ENCODE measurements around the gene EHMT1. TPM values are rescaled to one million over a fixed set of nuclear protein-coding genes. Genes with fewer than 3 reads are reported as not detected.

EHMT1 gene
- total RNA-seq, 4 donors from 2014 or later: 71.6 to 78.2 (median 74.2) TPM

DNA sequence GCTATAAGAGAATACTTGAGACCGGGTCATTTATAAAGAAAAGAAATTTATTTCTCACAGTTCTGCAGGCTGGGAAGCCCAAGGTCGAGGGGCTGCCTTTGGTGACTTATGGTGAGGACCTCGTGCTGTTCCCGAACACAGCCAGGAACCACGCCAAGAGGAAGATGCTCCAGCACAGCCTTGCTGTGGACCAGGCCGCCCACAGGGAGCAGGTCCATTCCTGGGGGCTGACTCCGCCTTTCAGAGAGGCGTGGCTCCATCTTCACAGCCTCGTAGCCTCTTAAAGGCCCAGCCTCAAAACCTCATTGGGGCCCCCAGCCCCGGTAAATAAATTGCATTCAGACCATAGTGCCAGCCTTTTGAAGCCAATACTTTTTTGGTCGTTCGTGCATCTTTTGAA is 165.2 kb downstream of the EHMT1 start:
- WGBS: 83% methylated on average over 12 of the region's 12 CpGs
- no peak for DNase-seq (ENCODE audit: extremely low spot score)
- no peak overlapping the region for H3K4me3 ChIP-seq
- no peak for TF ChIP-seq CTCF (IDR thresholded peaks at IDR 0.05)
- TF ChIP-seq POLR2AphosphoS5 (IDR thresholded peaks at IDR 0.05): no peak
- TF ChIP-seq POLR2A (IDR thresholded peaks at IDR 0.05; ENCODE audit: low read depth): no peak
- no peak for TF ChIP-seq EP300 (IDR thresholded peaks at IDR 0.05)
- H3K36me3 ChIP-seq: peaks cover 33 to 89% (median 83%) of the 10 kb centered on the region in 4 donors
- no peaks in the 10 kb centered on the region for H3K9me3 ChIP-seq
- no peaks in the 10 kb centered on the region for H3K27me3 ChIP-seq
- no peak overlapping the region for H3K27ac ChIP-seq (replicated peaks in 1 of 4)
- intact Hi-C loops (cut with DNase I): no loop called here
- H3K4me1 ChIP-seq: no peaks in the 10 kb centered on the region

DNA sequence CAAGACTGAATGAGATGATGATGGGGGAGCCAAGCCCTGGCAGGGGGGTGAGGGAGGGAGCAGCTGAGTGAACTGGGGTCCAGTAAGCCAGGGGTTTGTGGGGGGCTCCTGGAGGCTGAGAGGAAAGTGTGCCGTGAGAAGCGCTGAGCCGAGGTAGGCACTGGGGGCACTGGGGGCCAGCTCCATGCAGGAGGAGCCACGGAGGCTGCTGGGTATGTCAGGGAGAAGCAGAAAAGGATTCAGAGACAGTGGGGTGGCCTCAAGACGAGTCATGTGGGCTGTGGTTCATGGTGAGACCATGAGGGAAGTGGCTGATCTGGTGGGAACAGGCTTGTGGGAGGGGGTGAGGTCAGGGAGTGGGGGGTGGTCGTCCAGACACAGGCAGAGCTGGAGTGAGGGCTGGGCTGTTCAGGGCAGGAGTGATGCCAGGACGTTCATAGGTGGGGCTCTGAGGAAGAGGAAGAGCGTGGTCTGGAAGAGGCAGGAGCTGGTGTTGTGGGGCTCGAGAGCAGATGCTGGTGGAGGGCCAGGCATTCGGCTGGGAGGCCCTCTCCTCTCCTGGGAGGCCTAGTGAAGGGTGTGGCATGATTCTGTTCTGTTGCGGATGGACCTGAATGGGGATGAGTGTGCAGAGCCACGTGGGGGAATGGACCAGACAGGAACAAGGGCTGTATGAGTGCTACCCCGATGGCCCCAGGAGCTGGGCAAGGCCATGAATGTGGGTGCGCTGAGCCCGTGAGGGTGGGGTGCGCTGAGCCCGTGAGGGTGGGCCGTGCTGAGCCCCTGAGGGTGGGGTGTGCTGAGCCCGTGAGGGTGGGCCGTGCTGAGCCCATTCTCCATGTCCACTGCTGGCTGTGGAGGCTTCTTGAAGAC is 166.1 kb downstream of the EHMT1 start:
- no peak for DNase-seq (ENCODE audit: extremely low spot score)
- intact Hi-C loops (cut with DNase I): no loop called here

DNA sequence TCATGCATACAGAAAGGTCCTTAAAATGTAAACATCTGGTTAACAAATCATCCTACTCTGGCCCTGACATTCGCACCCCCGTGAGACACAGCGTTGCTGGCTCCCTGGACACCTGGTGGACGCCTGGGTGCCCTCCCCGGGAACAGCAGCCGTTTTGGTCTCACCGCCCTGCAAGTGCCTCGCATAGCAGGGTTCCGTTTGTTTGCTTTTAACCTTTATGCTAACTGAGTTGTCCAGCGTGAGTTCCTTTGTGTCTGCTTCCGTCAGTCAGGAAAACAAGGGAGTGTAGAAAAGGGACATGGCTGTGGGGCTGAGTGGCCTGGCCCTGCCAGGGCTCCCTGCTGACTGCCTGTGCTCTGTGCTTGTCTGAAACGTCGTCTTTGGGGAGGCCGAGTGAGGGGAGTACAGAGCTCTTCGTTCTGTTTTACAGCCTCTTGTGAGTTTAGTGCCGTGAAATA is 166.9 kb downstream of the EHMT1 start:
- H3K27ac ChIP-seq (replicated peaks in 1 of 4): no peak overlapping the region
- no peaks in the 10 kb centered on the region for H3K4me1 ChIP-seq
- peaks cover 36 to 95% (median 81%) of the 10 kb centered on the region in 4 donors for H3K36me3 ChIP-seq
- DNase-seq (ENCODE audit: extremely low spot score): no peak
- no peaks in the 10 kb centered on the region for H3K27me3 ChIP-seq
- no peaks in the 10 kb centered on the region for H3K9me3 ChIP-seq
- intact Hi-C loops (cut with DNase I): no loop called here
- no peak for TF ChIP-seq POLR2AphosphoS5 (IDR thresholded peaks at IDR 0.05)
- no peak for TF ChIP-seq CTCF (IDR thresholded peaks at IDR 0.05)
- TF ChIP-seq POLR2A (IDR thresholded peaks at IDR 0.05; ENCODE audit: low read depth): no peak
- TF ChIP-seq EP300 (IDR thresholded peaks at IDR 0.05): no peak
- no peak overlapping the region for H3K4me3 ChIP-seq
- 74% methylated on average over 16 of the region's 16 CpGs for WGBS

More for the DNA sequence above, 166.1 kb downstream of the EHMT1 start:
- no peaks in the 10 kb centered on the region for H3K9me3 ChIP-seq
- WGBS: 83% methylated on average over 18 of the region's 20 CpGs
- no peak overlapping the region for H3K4me3 ChIP-seq
- H3K27ac ChIP-seq (replicated peaks in 1 of 4): no peak overlapping the region
- TF ChIP-seq POLR2A (IDR thresholded peaks at IDR 0.05; ENCODE audit: low read depth) (no peak), POLR2AphosphoS5 (IDR thresholded peaks at IDR 0.05) (no peak), CTCF (IDR thresholded peaks at IDR 0.05) (no peak), EP300 (IDR thresholded peaks at IDR 0.05) (no peak)
- no peaks in the 10 kb centered on the region for H3K27me3 ChIP-seq
- H3K36me3 ChIP-seq: peaks cover 33 to 89% (median 79%) of the 10 kb centered on the region in 4 donors
- no peaks in the 10 kb centered on the region for H3K4me1 ChIP-seq

DNA sequence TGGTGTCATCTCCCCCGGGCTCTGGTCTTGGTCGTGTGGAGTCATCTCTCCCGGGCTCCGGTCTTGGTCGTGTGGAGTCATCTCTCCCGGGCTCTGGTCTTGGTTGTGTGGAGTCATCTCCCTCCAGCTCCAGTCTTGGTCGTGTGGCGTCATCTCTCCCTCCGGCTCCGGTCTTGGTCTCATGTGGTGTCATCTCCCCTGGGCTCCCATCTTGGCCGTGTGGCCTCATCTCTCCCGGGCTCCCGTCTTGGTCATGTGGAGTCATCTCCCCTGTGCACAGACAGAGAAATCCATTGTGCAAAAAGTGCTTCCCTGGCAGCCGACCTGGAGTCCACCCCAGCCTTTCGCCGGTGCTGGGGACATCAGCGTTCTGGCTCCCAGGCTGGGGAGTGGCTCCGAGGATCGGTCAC is 167.7 kb downstream of the EHMT1 start:
- WGBS: 83% methylated on average over 18 of the region's 19 CpGs
- TF ChIP-seq POLR2AphosphoS5 (IDR thresholded peaks at IDR 0.05): no peak
- Histone ChIP-seq H3K4me1 (no peaks in the 10 kb centered on the region), H3K36me3 (peaks cover 43 to 100% (median 85%) of the 10 kb centered on the region in 4 donors), H3K27ac (replicated peaks in 1 of 4) (no peak overlapping the region), H3K9me3 (no peaks in the 10 kb centered on the region), H3K4me3 (no peak overlapping the region), H3K27me3 (no peaks in the 10 kb centered on the region)
- intact Hi-C loops (cut with DNase I): no loop called here
- DNase-seq (ENCODE audit: extremely low spot score): no peak

GRCh38 chr9:137787381-137787780 is 168.6 kb downstream of the EHMT1 start:
- intact Hi-C loops (cut with DNase I): no loop called here
- H3K27ac ChIP-seq (replicated peaks in 1 of 4): no peak overlapping the region
- no peaks in the 10 kb centered on the region for H3K9me3 ChIP-seq
- no peak overlapping the region for H3K4me3 ChIP-seq
- H3K27me3 ChIP-seq: no peaks in the 10 kb centered on the region
- no peak for DNase-seq (ENCODE audit: extremely low spot score)
- TF ChIP-seq CTCF (IDR thresholded peaks at IDR 0.05) (no peak), POLR2AphosphoS5 (IDR thresholded peaks at IDR 0.05) (no peak), POLR2A (IDR thresholded peaks at IDR 0.05; ENCODE audit: low read depth) (no peak), EP300 (IDR thresholded peaks at IDR 0.05) (no peak)
- H3K36me3 ChIP-seq: peaks cover 40 to 100% (median 85%) of the 10 kb centered on the region in 4 donors
- H3K4me1 ChIP-seq: no peaks in the 10 kb centered on the region
- 89% methylated on average over 4 of the region's 15 CpGs for WGBS

All from esophagus muscularis mucosa (tissue), 4 donors.